Measurements from ENCODE around the gene RHO.

DNA sequence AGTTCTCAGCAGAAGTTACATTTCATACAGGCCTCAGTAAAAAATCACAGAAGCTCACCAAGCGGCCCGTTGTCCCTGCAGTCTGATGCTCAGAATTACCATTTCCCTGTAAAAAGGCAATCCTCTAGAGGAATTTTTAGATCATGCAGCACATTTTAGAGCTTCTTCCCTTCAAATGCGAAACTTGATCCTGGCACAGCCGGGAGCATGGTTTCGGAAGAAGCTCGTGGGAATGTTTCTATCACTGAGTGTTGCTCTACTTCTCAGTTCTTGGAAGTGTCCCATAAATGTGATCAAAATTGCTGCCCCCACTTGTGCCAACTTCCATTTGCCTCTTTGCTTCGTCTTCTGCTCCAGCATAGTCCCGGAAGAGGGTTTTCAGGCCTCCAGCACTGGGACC is 10.8 kb downstream of the RHO start:
- TF ChIP-seq POLR2A (IDR thresholded peaks at IDR 0.05), result no peak
- TF ChIP-seq, protein P1, sequence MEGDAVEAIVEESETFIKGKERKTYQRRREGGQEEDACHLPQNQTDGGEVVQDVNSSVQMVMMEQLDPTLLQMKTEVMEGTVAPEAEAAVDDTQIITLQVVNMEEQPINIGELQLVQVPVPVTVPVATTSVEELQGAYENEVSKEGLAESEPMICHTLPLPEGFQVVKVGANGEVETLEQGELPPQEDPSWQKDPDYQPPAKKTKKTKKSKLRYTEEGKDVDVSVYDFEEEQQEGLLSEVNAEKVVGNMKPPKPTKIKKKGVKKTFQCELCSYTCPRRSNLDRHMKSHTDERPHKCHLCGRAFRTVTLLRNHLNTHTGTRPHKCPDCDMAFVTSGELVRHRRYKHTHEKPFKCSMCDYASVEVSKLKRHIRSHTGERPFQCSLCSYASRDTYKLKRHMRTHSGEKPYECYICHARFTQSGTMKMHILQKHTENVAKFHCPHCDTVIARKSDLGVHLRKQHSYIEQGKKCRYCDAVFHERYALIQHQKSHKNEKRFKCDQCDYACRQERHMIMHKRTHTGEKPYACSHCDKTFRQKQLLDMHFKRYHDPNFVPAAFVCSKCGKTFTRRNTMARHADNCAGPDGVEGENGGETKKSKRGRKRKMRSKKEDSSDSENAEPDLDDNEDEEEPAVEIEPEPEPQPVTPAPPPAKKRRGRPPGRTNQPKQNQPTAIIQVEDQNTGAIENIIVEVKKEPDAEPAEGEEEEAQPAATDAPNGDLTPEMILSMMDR (IDR thresholded peaks at IDR 0.05), result no peak
